Fibroblast of mammary gland (primary cell): ENCODE data around the gene ABO.
"Not testable (repeated sequence)": the region's sequence is repeated elsewhere in the genome, so short reads cannot be mapped to it uniquely, and the experiment has no call there.

Experiments used
- DNase-seq: peaks from one replicate; pipeline ENCODE4 v3.0.0-alpha.2; 2010; ENCODE audit warnings: low read depth
- H3K4me3 ChIP-seq: 2 replicates; pipeline ENCODE4 v1.5.1; 2011; ENCODE audit warnings: low read depth, mild to moderate bottlenecking, low read length, moderate library complexity; ENCODE audit not compliant: control insufficient read depth
- CTCF ChIP-seq: conservative IDR thresholded peaks from 2 replicates; pipeline ENCODE4 v1.5.1; 2011; ENCODE audit warnings: low read depth, low read length, inconsistent platforms; ENCODE audit not compliant: control insufficient read depth, insufficient read depth

Gene ABO

GRCh38 chr9:133205996-133206931 lies 68.7 kb downstream of the ABO start:
- no peak for TF ChIP-seq CTCF
- no peak for DNase-seq
- H3K4me3 ChIP-seq: no peak overlapping the region

GRCh38 chr9:133205481-133205887 lies 69.5 kb downstream of the ABO start:
- H3K4me3 ChIP-seq, DNase-seq: not testable (repeated sequence)
